GM18499 (cell line): ENCODE results near the gene MINDY1.

Experiments used
- ATAC-seq: cut with Tn5 transposase; IDR thresholded peaks from one replicate; pipeline ENCODE4 v1.9.1; 2021; ENCODE audit warnings: moderate number of reproducible peaks; ENCODE audit not compliant: insufficient read depth, unreplicated experiment

The MINDY1 gene, protein sequence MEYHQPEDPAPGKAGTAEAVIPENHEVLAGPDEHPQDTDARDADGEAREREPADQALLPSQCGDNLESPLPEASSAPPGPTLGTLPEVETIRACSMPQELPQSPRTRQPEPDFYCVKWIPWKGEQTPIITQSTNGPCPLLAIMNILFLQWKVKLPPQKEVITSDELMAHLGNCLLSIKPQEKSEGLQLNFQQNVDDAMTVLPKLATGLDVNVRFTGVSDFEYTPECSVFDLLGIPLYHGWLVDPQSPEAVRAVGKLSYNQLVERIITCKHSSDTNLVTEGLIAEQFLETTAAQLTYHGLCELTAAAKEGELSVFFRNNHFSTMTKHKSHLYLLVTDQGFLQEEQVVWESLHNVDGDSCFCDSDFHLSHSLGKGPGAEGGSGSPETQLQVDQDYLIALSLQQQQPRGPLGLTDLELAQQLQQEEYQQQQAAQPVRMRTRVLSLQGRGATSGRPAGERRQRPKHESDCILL

GRCh38 chr1:151006327-151007052, at the start of gene MINDY1:
TSS of gene MINDY1 (minus strand) at chr1:151006902. CDS start at chr1:151002617, 4,285 bp downstream.
- ATAC-seq, result no peak

GRCh38 chr1:151056149-151056548, 49.4 kb upstream of the MINDY1 start:
- ATAC-seq, result no peak

- no peak for ATAC-seq
Measured at GRCh38 chr1:151055581-151055980, 48.9 kb upstream of the MINDY1 start.

DNA sequence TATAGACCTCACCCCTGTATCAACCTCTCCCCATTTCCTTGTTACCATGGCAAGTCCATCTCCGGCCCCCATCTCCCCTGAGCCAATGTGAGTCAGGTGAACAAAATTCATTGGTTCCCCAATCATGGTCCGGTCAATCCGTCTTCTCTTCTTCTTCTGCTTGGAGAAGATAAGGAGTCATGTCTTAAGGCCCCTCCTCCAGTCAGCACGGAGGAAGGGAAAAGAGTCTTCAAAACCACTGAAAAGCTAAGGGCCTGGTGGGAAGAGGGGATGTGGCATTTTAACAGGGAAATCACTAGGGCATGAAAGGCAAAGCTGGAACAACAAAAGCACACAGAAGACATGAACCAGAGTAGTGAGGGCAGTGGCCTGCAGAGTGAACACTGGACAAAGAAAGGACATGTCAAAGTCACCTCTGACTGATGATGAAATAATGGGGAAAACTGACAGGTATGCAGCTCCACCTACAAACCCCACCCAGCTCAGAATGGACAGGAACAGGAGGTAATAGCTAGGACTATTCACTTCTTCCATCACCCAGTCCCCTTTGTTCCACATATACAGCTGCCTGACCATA, 48.4 kb upstream of the MINDY1 start:
- no peak for ATAC-seq

- ATAC-seq, result no peak
Measured at GRCh38 chr1:151051356-151052009, 44.8 kb upstream of the MINDY1 start.

GRCh38 chr1:151050051-151050688, 43.5 kb upstream of the MINDY1 start:
- no peak for ATAC-seq

- no peak for ATAC-seq
Measured at GRCh38 chr1:151049458-151049857, 42.8 kb upstream of the MINDY1 start.

DNA sequence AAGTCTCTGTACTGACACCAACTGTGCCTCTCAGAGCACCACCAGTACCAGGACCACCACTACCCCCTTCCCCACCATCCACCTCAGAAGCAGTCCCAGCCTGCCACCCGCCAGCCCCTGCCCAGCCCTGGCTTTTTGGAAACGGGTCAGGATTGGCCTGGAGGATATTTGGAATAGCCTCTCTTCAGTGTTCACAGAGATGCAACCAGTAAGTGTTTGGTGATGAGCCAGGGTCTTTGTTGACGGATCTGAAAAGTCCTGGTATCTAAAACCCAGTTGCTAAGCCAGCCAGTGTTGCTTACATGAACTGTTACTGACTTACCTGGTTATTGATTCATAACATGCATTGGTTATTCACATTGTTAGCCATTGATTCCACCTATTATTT, 41.9 kb upstream of the MINDY1 start:
- no peak for ATAC-seq

DNA sequence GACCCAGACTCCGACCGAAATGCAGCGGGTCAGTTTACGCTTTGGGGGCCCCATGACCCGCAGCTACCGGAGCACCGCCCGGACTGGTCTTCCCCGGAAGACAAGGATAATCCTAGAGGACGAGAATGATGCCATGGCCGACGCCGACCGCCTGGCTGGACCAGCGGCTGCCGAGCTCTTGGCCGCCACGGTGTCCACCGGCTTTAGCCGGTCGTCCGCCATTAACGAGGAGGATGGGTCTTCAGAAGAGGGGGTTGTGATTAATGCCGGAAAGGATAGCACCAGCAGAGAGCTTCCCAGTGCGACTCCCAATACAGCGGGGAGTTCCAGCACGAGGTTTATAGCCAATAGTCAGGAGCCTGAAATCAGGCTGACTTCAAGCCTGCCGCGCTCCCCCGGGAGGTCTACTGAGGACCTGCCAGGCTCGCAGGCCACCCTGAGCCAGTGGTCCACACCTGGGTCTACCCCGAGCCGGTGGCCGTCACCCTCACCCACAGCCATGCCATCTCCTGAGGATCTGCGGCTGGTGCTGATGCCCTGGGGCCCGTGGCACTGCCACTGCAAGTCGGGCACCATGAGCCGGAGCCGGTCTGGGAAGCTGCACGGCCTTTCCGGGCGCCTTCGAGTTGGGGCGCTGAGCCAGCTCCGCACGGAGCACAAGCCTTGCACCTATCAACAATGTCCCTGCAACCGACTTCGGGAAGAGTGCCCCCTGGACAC, 41.4 kb upstream of the MINDY1 start:
- no peak for ATAC-seq

DNA sequence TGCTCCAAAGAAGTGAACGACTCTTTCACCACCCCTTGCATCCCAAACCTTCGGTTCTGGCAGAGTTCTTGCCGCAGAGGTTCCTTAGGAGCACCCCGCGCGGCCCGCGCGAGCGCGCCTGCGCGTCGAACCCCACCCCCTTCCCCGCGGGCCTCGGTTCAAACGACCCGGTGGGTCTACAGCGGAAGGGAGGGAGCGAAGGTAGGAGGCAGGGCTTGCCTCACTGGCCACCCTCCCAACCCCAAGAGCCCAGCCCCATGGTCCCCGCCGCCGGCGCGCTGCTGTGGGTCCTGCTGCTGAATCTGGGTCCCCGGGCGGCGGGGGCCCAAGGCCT, 40.9 kb upstream of the MINDY1 start, which contains the start of gene C1orf56:
Gene C1orf56 (plus strand): TSS at position 161 of the 334 bp plus-strand sequence. CDS start 97 bp downstream, at position 258.
- no peak for ATAC-seq

DNA sequence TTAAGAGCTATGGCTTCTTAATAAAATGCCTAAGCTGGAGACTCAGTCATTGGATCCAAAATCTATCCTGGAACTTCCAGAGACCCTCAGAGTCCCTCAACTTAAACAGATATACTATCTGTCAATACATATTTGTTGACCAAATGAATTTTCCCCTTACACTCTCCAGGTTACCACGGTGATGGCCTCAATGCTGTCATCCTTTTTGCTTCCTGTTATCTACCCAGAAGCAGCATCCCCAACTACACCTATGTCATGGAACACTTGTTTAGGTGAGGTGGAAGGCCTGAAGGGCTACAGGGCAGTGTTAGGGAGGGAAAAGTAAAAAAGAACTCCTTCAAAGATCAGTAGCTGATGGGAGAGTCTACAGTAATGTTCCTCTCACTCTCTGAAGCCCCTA, 36.5 kb upstream of the MINDY1 start:
- no peak for ATAC-seq

DNA sequence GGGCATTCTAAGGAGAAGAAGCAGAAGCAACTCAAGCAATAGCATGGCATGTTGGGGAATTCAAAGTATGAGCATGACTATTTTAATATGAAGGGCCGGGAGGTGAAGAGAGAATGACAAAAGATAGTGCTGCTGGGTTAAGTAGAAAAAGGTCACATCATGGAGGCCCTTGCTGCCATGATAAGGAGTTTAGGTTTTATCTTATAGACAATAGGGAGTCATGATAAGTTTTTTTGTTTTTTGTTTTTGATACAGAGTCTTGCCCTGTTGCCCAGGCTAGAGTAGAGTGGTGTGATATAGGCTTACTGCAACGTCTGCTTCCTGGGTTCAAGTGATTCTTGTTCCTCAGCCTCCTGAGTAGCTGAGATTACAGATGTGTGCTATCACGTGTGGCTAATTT, 32.8 kb upstream of the MINDY1 start:
- ATAC-seq, result no peak

GRCh38 chr1:151037032-151037431, 30.3 kb upstream of the MINDY1 start:
- no peak for ATAC-seq

DNA sequence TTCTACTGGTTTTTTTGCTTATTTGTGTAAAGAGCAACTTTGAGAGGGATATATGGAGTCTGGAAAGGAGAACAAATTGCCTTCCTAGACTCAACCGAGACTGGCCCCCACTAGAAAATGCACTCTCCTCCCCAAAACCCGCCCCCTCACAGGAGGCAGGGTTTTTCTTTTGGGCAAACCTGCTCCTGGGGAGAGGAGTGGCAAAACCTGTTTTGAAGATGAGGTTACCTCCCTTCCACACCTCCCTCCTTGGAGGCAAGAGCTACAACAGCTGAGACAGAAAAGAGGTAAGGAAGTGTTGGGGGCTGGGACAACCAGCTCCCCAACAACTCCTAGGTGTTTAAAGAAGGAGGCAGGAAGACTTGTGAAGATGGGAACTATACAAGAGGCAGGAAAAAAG, 29.7 kb upstream of the MINDY1 start, which contains the start of gene BNIPL:
Gene BNIPL (plus strand): TSS at position 231 of the 400 bp plus-strand sequence. CDS start 140 bp downstream, at position 371.
- ATAC-seq, result no peak

DNA sequence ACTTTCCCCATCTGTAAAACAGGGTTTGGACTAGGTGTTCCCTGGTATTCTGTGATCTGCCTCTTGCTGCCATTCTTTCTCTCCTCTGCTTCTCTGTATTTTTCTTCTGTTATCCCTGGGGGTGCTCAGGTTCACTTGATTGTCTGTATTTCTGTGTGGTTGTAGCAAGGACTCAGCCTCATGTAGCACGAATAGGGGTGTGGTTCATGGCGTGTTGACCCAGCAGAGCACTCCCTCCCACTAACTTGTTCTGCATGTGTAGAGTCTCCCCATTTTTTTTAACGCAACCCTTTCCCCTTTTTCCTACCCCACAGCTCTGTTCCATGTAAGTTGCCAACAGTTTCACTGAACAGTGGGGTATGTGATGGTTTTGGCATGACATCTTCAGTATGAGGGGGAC, 28.5 kb upstream of the MINDY1 start:
- ATAC-seq, result no peak

GRCh38 chr1:151032164-151032563, 25.5 kb upstream of the MINDY1 start:
- no peak for ATAC-seq

- no peak for ATAC-seq
Measured at GRCh38 chr1:151026460-151026859, 19.8 kb upstream of the MINDY1 start.

DNA sequence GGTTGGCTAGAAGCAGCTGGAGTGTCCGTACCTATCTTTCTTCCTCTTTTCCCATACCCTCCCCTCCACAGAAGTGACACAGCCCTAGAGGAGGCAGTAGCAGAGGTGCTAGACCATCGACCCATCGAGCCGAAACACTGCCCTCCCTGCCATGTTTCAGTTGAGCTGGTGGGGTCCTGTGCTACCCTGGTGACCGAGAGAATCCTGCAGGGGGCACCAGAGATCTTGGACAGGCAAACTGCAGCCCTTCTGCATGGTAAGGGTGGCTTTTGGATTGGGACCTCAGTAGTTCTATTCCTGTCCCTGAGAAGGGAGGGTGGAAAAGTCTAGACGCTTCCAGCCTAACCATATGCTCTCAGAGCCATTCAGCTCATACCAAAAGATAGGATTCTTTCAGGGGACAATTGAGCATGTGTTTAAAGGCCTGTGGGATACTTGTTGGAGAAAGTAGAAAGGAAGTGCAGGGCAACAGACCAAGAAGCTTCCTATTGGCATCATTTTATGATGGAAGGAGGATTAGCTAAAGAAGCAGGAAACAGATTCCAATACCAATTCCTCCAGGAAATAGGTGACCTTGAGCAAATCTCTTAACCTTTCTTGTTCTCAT, 17.9 kb upstream of the MINDY1 start:
- no peak for ATAC-seq

DNA sequence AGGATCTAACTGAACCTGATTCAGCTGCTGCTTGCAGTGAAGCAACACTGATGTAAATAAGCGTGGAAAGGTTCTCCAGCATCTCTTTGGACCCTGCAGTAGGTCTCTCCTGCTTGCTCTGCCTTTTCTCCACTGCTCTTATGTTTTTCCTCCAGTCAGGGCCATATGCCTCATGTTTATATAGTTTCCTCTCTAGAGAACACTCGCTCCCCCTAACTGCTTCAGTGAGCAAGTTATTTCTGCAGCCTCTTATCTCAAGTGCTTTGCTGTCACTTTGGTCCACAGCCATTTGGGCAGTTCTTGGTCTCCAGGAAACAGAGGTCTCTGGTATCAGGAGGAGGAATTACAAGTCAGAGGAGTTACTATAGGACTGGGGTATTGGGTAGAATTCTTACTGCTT, 6.8 kb upstream of the MINDY1 start:
- no peak for ATAC-seq
